Natural killer cell (primary cell): ENCODE measurements around the gene TMEM119. TPM values are rescaled to one million over a fixed set of nuclear protein-coding genes. Genes with fewer than 3 reads are reported as not detected.
"Not testable (repeated sequence)": the region's sequence is repeated elsewhere in the genome, so short reads cannot be mapped to it uniquely, and the experiment has no call there.

Source experiments
- ATAC-seq, 3 donors: fragments of 150-1000 bp in 2 of 3; fragments of 200-7000 bp in 1 of 3; cut with Tn5 transposase; 1 replicate in 1 of 3; 2 replicates in 2 of 3; pipeline ENCODE4 v1.10.0; 2021; ENCODE audit warnings: mild to moderate bottlenecking in 2 of 3, moderate library complexity in 2 of 3
- DNase-seq, 2 donors: peaks; one replicate each; pipeline versions ENCODE4 v3.0.0 to v3.0.0-alpha.2; 2013 to 2021; ENCODE audit warnings: mixed read lengths in 1 of 2
- H3K27ac ChIP-seq: one replicate; pipeline ENCODE4 v1.5.1; 2013; ENCODE audit warnings: mild to moderate bottlenecking, low read length
- H3K27me3 ChIP-seq: one replicate; pipeline ENCODE4 v1.6.1; 2013; ENCODE audit warnings: low read length; ENCODE audit not compliant: control insufficient read depth, insufficient read depth
- H3K36me3 ChIP-seq: one replicate; pipeline ENCODE4 v1.6.1; 2013; ENCODE audit warnings: low read length; ENCODE audit not compliant: control insufficient read depth, insufficient read depth
- H3K4me1 ChIP-seq: one replicate; pipeline ENCODE4 v1.6.1; 2013; ENCODE audit warnings: low read length; ENCODE audit not compliant: control insufficient read depth, insufficient read depth
- H3K4me3 ChIP-seq: one replicate; pipeline ENCODE4 v1.5.1; 2013; ENCODE audit warnings: low read length
- H3K9me3 ChIP-seq: one replicate; pipeline ENCODE4 v1.6.1; 2013; ENCODE audit warnings: low read length; ENCODE audit not compliant: control insufficient read depth, insufficient read depth
- H3K27ac Mint-ChIP-seq, 2 donors: one replicate each; pipeline ENCODE4 v1.8.0; 2022; ENCODE audit warnings: mild to moderate bottlenecking in 2 of 2, mixed read lengths in 2 of 2, moderate library complexity in 1 of 2
- H3K27me3 Mint-ChIP-seq, 2 donors: one replicate each; pipeline ENCODE4 v1.8.0; 2022; ENCODE audit warnings: low read depth in 2 of 2, mixed read lengths in 2 of 2
- H3K36me3 Mint-ChIP-seq: one replicate; pipeline ENCODE4 v1.8.0; 2022; ENCODE audit warnings: mixed read lengths
- H3K4me1 Mint-ChIP-seq, 2 donors: one replicate each; pipeline ENCODE4 v1.8.0; 2022; ENCODE audit warnings: mixed read lengths in 2 of 2
- H3K4me3 Mint-ChIP-seq: one replicate; pipeline ENCODE4 v1.8.0; 2022; ENCODE audit warnings: mild to moderate bottlenecking, moderate library complexity, mixed read lengths
- H3K9me3 Mint-ChIP-seq, 2 donors: one replicate each; pipeline ENCODE4 v1.8.0; 2022; ENCODE audit warnings: mixed read lengths in 2 of 2
- WGBS: methylation state at CpG from one replicate; pipeline ENCODE4 v1.1.7; 2013; ENCODE audit warnings: missing lambda C conversion rate; ENCODE audit not compliant: insufficient coverage; 5-methylcytosine and 5-hydroxymethylcytosine counted together
- intact Hi-C: fragments of 100-400 bp; cut with micrococcal nuclease; formaldehyde crosslinking; loops from one replicate; pipeline ENCODE4 v1.14.2; 2022
- total RNA-seq, 4 donors: library from RNA; stranded (reverse); fragments of 120-200 nt in 1 of 4; gene quantifications; one replicate each; pipeline versions ENCODE4 v1.2.3 to v1.2.4, GENCODE V29; 2013 to 2022
- TF ChIP-seq, protein P1 (sequence below): fragments of 200-600 bp; IDR thresholded peaks from one replicate; pipeline ENCODE4 v1.8.0; 2022; ENCODE audit warnings: antibody characterized with exemption

Gene TMEM119
- total RNA-seq, 3 donors from 2014 or later (not counting 1 experiment from before 2014, with no cell fraction given): 0.70 to 3.4 (median 0.71) TPM

DNA sequence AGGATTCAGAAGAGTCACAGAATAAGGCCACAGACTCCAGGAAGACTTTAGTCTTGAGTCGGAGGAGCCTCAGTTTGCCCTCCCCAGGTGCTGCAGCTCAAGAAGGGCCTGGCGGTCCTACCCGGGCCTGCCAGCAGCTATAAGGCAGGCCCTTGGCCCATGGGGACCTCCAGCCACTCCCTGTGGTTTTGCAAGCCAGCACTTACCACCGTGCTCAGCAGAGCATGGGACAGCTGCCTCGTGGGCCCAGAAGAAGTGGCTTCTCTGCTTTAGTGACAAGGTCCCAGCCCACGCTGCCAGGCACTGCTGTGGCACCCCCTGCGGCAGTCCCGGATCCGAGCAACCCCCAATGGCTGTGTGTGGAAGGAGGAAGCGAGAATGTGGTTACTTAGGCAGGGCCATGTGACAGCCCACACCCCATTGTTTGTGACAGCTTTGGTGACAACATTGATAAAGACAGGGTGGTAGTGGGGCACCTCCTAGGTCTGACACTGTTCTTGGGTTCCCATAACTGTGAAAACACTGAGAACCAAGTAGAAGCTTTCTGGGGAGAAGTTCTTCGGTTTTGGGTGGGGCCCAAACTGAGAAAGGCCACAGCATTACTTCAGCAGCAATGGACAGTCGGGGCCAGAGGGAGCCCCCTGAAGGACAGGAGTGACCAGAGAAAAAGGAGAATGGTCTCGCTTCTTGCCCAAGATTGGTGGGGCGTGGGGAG, 35.8 kb upstream of the TMEM119 start, which contains the start of gene SELPLG:
Gene SELPLG, minus strand, starts transcription at position 361 of the 715 bp plus-strand sequence. CDS start 9,587 bp downstream, outside the sequence.
- Histone ChIP-seq H3K27ac (peak within 1 kb of the TSS; percentile 98), H3K4me1 (peaks cover 86% of the 10 kb centered on the region), H3K27me3 (no peaks in the 10 kb centered on the region), H3K4me3 (peak within 1 kb of the TSS; percentile 58), H3K9me3 (no peaks in the 10 kb centered on the region), H3K36me3 (peaks cover 2% of the 10 kb centered on the region)
- peak within 1 kb of the TSS; percentile 92 to 100 for H3K27ac Mint-ChIP-seq
- no peaks in the 10 kb centered on the region for H3K9me3 Mint-ChIP-seq
- intact Hi-C loops: loop anchor here (1.0 to 10.0 kb wide), 6 partner anchors 16 to 419 kb away; partner anchors contain the start of genes CMKLR1, CORO1C, ISCU and SART3
- WGBS: under 1% methylated on average over 14 of the region's 14 CpGs
- peaks cover 61% of the 10 kb centered on the region in 2 donors for H3K4me1 Mint-ChIP-seq
- H3K4me3 Mint-ChIP-seq: peak within 1 kb of the TSS; percentile 100
- ATAC-seq (peak; percentile 38 to 84 (median 69)), DNase-seq (peak; percentile 84 to 95)
- no peaks in the 10 kb centered on the region for H3K27me3 Mint-ChIP-seq
- peaks cover 7% of the 10 kb centered on the region for H3K36me3 Mint-ChIP-seq
- TF ChIP-seq, protein P1, sequence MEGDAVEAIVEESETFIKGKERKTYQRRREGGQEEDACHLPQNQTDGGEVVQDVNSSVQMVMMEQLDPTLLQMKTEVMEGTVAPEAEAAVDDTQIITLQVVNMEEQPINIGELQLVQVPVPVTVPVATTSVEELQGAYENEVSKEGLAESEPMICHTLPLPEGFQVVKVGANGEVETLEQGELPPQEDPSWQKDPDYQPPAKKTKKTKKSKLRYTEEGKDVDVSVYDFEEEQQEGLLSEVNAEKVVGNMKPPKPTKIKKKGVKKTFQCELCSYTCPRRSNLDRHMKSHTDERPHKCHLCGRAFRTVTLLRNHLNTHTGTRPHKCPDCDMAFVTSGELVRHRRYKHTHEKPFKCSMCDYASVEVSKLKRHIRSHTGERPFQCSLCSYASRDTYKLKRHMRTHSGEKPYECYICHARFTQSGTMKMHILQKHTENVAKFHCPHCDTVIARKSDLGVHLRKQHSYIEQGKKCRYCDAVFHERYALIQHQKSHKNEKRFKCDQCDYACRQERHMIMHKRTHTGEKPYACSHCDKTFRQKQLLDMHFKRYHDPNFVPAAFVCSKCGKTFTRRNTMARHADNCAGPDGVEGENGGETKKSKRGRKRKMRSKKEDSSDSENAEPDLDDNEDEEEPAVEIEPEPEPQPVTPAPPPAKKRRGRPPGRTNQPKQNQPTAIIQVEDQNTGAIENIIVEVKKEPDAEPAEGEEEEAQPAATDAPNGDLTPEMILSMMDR: no peak

DNA sequence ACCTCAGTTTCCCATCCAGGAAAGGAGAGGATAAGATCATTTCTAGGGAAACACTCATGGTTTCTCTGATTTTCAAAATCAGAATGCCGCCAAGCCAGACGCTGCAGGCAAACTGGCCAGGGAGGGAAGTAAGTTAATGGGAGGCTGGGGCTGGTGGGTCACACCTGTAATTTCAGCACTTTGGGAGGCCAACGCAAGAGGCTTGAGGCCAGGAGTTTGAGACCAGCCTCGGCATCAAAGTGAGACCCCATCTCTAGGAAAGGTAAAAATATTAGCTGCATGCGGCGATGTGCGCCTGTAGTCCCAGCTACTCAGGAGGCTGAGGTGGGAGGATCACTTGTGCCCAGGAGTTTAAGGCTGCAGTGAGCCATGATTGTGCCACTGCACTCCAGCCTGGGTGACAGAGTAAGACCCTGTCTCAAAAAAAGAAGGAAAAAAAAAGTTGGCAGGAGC, 35.2 kb upstream of the TMEM119 start:
- DNase-seq: no peak
- WGBS: 38% methylated on average over 7 of the region's 7 CpGs
- Histone ChIP-seq H3K4me1 (peaks cover 86% of the 10 kb centered on the region), H3K36me3 (peaks cover 3% of the 10 kb centered on the region), H3K27ac (peak overlapping the region; percentile 98), H3K9me3 (no peaks in the 10 kb centered on the region), H3K4me3 (peak overlapping the region; percentile 58), H3K27me3 (no peaks in the 10 kb centered on the region)
- no peak for ATAC-seq
- no peaks in the 10 kb centered on the region for H3K27me3 Mint-ChIP-seq
- intact Hi-C loops: loop anchor here (1.0 to 10.0 kb wide), 5 partner anchors 16 to 419 kb away; partner anchors contain the start of genes CMKLR1, ISCU, SART3 and USP30
- H3K9me3 Mint-ChIP-seq: no peaks in the 10 kb centered on the region
- H3K36me3 Mint-ChIP-seq: peaks cover 7% of the 10 kb centered on the region
- peaks cover 67% of the 10 kb centered on the region in 2 donors for H3K4me1 Mint-ChIP-seq
- H3K4me3 Mint-ChIP-seq: peak overlapping the region; percentile 100
- TF ChIP-seq, protein P1: no peak
- H3K27ac Mint-ChIP-seq: peak overlapping the region; percentile 92 to 100

DNA sequence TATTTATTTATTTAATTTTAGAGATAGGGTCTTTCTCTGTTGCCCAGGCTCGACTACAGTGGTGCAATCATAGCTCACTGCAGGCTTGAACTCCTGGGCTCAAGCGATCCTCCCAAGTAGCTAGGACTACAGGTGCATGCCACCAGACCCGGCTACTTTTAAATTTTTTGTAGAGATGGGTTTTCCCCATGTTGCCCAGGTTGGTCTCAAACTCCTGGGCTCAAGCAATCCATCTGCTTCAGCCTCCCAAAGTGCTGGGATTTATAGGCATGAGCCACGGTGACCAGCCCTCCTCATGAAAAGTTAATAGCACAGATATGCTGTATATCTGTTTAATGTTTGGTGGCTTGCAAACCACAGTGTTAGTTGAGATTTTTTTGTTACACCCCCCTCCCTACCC, 33.4 kb upstream of the TMEM119 start:
- 70% methylated on average over 4 of the region's 4 CpGs for WGBS
- not testable (repeated sequence) for H3K9me3 ChIP-seq, H3K27me3 Mint-ChIP-seq, H3K9me3 Mint-ChIP-seq, ATAC-seq, H3K36me3 Mint-ChIP-seq, H3K27me3 ChIP-seq, DNase-seq
- peak overlapping the region; percentile 100 for H3K4me3 Mint-ChIP-seq
- Histone ChIP-seq H3K4me3 (peak overlapping the region; percentile 58), H3K36me3 (peaks cover 14% of the 10 kb centered on the region), H3K4me1 (peaks cover 97% of the 10 kb centered on the region), H3K27ac (peak overlapping the region; percentile 98)
- intact Hi-C loops: loop anchor here (5.0 to 10.0 kb wide), 3 partner anchors 69 to 421 kb away; partner anchors contain the start of genes CMKLR1, ISCU, SART3 and USP30
- H3K27ac Mint-ChIP-seq: peak overlapping the region; percentile 92 to 100
- peaks cover 75 to 76% of the 10 kb centered on the region in 2 donors for H3K4me1 Mint-ChIP-seq
